ENCODE measurements around the gene LMTK3.
A peak's percentile ranks its signal among the peaks of the same experiment; 100 is the strongest.
"Not testable (repeated sequence)": the region's sequence is repeated elsewhere in the genome, so short reads cannot be mapped to it uniquely, and the experiment has no call there.

The LMTK3 gene

GRCh38 chr19:48540110-48540509, 28.5 kb upstream of the LMTK3 start:
- no peak for DNase-seq

DNA sequence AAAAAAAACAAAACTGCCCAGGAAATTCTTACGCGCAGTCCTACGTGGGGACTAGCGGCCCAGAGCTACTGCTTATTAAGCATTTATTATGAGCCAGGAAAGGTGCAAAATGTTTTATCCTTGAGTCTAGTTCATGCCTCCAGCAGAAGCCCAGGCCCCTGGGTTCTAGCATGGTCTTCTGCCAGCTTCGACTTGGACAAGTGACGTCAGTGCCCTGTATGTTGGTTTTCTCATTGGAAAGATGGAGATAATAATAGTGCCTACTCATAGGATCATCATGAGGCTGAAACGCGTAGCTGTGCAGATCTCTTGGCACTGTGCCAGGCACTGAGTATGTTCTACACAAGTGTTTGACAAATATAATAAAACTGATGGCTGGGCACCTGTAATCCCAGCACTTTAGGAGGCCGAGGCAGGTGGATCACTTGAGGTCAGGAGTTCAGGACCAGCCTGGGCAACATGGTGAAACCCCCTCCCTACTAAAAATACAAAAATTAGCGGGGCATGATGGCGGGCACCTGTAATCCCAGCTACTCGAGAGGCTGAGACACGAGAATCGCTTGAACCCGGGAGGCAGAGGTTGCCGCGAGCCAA, 28.0 kb upstream of the LMTK3 start:
- peak; percentile 45 for DNase-seq

GRCh38 chr19:48538057-48538456, 26.4 kb upstream of the LMTK3 start:
- not testable (repeated sequence) for DNase-seq

DNA sequence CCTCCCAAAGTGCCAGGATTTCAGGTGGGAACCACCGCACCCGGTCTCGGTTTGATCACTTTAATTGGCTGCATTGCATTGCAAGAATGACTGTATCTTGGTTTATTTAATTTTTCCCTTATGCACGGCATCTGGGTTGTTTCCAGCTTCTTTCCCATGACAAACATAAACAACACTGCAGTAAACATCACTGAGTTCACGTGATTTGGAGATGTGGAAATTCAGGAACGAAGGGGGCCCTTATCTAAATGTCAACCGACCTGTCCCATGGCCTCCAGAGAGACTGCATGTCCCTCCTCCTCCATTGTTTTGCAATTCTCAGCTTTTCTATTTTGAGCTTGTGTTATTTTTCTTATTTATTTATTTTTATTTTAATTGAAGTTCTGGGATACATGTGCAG, 25.9 kb upstream of the LMTK3 start:
- no peak for DNase-seq

GRCh38 chr19:48533770-48534169, 22.1 kb upstream of the LMTK3 start:
- no peak for DNase-seq

- DNase-seq = no peak
Measured at GRCh38 chr19:48530770-48531169, 19.1 kb upstream of the LMTK3 start.

GRCh38 chr19:48530066-48530720, 18.6 kb upstream of the LMTK3 start:
- peak; percentile 19 for DNase-seq

DNA sequence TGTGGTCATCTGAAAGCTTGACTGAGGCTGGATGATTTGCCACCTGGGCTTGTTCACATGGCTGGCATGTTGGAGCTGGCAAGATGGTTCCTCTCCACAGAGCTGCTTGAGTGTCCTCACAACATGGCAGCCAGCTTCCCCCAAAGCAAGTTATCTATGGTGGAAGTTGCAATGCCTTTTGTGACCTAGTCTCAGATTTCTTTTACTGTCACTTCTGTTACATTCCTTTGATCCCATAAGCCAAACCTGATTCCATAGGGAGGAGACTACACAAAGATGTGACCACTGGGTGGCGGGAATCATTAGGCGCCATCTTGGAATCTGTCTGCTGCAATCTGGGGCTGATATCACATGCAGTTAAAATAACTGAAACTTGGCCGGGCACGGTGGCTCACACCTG, 17.5 kb upstream of the LMTK3 start:
- no peak for DNase-seq

- DNase-seq = no peak
Measured at GRCh38 chr19:48524732-48525131, 13.1 kb upstream of the LMTK3 start.

DNA sequence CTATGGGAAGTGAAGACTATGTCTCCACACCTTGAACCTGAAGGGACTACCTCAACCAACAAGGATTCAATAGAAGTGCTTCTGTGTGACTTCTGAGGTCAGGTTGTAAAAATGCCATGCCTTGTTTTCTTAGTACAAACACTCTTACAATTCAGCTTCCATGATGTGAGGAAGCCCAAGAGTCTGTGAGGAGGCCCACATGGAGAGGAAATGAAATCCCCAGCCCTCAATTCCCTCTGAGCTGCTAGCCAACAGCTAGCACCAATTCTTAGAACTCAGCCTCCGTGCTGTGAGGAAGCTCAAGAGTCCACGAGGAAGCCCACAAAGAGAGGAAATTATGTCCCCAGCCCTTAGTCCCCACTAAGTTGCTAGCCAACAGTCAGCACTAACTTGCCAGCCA, 12.6 kb upstream of the LMTK3 start:
- no peak for DNase-seq

DNA sequence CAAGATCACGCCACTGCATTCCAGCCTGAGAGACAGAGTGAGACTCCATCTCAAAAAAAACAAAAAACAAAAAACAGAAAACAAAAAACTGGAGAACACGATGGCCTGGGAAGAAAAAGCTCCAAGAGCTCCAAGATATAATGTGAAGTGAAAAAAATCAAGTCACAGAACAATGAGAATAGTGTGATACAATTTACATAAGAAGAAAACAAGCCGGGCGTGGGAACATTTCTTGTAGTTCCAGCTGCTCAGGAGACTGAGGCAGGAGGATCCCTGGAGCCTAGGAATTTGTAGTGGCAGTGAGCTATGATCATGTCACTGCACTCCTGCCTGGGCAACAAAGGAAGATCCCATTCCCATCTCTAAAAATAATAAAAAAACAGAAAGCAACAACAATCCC, 8.5 kb upstream of the LMTK3 start:
- no peak for DNase-seq

- not testable (repeated sequence) for DNase-seq
Measured at GRCh38 chr19:48519426-48519825, 7.8 kb upstream of the LMTK3 start.

GRCh38 chr19:48518207-48518606, 6.6 kb upstream of the LMTK3 start:
- no peak for DNase-seq

GRCh38 chr19:48516536-48516935, 4.9 kb upstream of the LMTK3 start:
- no peak for DNase-seq

- no peak for DNase-seq
Measured at GRCh38 chr19:48514123-48514458, 2.5 kb upstream of the LMTK3 start.

- DNase-seq = peak; percentile 69
Measured at GRCh38 chr19:48513289-48514122, 1.9 kb upstream of the LMTK3 start.

- no peak for DNase-seq
Measured at GRCh38 chr19:48512504-48513288, 1.1 kb upstream of the LMTK3 start.

DNA sequence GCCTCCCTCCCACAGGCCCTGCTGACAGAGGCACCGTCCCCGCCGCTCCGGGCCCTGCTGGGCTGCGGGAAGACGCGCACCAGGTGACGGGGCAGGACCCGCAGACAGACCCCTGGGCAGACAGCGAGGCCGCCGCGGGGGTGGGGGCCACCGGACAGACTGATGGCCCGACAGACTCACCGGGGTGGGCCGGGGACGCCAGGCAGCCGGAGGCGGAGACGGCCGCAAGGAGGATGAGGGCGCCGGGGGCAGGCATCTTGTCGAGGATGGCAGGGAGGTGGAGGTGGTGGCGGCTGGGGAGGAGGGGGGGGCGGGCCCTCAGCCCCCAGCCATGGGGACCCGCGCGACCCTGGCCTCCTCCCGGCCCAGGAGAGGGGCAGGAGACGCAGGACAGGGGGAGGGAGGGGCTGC, 309 bp downstream of the LMTK3 start:
- no peak for DNase-seq

- DNase-seq = peak; percentile 54
Measured at GRCh38 chr19:48510421-48511268, 990 bp downstream of the LMTK3 start.

GRCh38 chr19:48509467-48510194, 2.0 kb downstream of the LMTK3 start:
- no peak for DNase-seq

DNA sequence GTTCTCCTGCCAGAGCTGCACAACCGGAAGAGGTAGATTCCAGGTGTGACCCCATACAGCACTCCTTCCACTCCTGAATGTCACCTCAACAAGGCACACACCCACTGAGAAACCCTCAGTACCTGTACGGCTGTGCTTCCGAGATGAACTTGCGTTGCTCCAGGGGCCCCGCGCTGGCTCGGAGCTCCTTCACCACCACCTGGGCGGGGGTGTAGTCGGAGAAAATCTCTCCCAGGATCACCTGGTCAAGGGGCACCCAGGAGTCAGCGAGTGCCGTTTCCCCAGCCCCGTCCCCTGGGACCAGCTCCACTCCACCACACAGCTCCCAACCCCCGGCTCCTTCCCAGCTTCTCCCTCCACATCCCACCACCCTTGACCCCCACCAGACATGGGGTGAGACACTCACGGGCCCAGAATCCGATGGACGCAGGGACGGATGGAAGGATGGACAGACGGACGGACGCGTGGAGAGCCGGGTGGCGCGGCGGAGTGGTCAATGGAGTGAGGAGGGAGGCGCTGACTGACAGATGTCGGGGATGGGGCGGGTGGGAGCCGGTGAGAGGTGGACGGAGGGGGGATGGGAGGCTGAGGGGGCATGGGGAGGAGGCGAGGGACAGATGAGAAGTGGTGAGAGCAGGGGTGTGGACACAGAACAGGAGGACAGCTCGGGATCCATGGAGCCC, 2.8 kb downstream of the LMTK3 start:
- no peak for DNase-seq
